GM21528 (cell line): ENCODE data around the gene ESM1.
"Not testable (repeated sequence)": the region's sequence is repeated elsewhere in the genome, so short reads cannot be mapped to it uniquely, and the experiment has no call there.

Experiments used
- ATAC-seq: cut with Tn5 transposase; IDR thresholded peaks from one replicate; pipeline ENCODE4 v1.9.1; 2021; ENCODE audit warnings: mild to moderate bottlenecking, moderate library complexity; ENCODE audit not compliant: unreplicated experiment, low FRiP score

ESM1 gene, protein sequence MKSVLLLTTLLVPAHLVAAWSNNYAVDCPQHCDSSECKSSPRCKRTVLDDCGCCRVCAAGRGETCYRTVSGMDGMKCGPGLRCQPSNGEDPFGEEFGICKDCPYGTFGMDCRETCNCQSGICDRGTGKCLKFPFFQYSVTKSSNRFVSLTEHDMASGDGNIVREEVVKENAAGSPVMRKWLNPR

DNA sequence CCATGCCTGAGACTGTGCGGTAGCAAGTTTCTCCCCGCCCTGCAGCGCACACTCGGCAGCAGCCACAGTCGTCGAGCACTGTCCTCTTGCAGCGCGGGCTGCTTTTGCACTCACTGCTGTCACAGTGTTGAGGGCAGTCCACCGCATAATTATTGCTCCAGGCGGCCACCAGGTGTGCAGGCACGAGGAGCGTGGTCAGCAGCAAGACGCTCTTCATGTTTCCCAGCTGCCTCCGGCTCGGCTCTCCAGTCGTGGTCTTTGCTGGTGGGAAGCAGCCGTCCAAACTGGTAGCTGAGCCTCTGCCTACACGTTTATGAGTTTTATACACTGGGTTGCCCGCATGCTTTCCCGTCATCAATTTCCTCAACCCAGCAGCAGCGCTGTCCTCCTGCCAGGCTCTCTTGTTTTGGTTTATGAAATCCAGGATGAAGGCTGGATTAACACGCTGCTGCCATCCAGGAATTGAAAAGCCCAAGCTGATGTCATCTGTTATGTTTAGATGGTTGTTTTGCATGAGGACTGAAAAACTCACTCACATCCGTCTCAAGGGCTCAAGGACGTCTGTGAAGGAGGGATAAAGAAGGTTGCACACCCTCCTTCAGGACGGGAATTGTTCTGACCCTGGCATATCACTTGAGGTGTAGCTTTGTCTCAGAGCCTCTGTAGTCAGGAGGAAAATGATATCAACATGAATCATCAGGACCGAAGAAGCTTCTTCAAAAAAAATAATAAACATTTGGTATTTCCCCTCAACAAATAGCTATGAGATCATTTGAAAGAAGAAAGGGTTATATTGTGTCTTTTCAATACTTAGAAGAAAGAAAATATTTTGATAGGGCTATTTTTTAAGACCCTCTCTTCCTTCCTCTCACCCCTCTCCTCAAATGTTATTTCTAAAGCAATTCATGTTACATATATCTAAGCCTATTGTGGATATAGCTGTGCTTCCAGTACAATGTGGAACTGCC, at the start of gene ESM1:
Gene ESM1, minus strand, starts transcription at position 293 of the 968 bp plus-strand sequence. Its CDS starts 76 bp downstream, at position 217.
- no peak for ATAC-seq

DNA sequence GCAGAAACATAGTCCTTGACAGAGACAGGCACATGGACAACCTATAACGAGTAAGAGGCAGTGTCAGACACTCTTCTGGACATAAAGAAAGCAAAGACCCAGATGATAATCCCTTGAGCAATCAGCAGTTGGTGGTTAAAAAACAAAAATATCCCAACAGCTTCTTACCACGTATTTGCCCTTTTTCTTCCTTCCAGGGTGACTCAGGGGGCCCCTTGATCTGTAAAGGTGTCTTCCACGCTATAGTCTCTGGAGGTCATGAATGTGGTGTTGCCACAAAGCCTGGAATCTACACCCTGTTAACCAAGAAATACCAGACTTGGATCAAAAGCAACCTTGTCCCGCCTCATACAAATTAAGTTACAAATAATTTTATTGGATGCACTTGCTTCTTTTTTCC, 48.2 kb upstream of the ESM1 start:
- ATAC-seq = no peak

DNA sequence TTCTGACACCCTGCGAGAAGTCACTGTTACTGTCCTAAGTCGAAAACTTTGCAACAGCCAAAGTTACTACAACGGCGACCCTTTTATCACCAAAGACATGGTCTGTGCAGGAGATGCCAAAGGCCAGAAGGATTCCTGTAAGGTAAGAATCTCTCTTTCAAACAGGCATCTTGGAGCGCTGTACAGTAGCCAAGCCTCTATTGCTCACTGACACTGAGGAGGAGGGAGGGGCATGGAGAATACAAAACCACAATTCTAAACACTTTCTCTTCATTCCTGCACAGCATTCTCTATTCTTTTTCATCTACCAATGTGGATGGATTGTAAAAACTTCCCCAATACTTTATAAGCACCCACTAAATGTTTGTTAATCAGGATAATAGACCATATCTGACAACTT, 46.1 kb upstream of the ESM1 start:
- ATAC-seq = no peak

DNA sequence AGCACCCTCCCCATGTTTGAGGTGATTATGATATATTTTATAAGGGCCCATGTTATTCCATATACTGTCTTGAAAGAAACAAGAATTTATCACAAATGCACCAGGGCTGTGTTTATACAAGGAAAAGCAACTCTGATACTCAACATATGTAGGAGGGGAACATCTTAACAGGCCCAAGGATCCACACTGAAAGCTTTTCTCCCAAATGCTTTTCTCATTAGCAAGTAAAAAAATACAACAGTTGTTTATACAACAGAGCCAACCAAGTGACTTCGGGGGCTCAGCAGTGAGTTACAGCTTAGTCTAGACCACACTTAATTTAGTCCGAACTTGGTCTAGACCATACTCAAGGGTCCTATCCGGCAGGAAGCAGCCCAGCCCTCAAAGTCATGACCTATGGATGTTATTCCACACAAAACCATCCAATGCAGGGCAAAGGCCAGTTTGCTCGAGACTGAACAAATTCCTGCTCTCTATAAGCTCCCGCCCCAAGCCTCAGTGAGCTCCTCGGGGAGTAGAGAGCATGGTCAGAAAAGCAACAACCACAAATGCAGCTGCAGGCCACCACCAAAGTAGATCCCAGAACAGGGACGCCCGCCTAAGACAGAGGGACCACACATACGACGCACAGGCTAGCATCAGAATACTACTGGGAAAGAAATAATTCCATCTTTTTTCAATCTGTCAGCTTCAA, 45.4 kb upstream of the ESM1 start:
- no peak for ATAC-seq

DNA sequence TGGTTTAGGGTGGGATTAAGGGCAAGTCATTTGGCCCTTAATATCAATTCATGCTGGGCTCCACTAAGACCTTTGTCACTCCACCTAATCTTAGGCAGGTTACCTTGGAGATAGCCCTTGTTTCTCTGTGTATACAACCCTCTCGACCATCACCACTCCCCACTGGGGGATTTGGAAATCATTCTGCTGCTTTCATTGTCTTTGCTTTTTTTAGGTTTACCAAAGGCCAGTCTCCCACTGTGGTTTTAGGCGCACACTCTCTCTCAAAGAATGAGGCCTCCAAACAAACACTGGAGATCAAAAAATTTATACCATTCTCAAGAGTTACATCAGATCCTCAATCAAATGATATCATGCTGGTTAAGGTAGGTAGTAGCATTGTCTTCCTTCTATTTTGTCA, 44.8 kb upstream of the ESM1 start:
- no peak for ATAC-seq

DNA sequence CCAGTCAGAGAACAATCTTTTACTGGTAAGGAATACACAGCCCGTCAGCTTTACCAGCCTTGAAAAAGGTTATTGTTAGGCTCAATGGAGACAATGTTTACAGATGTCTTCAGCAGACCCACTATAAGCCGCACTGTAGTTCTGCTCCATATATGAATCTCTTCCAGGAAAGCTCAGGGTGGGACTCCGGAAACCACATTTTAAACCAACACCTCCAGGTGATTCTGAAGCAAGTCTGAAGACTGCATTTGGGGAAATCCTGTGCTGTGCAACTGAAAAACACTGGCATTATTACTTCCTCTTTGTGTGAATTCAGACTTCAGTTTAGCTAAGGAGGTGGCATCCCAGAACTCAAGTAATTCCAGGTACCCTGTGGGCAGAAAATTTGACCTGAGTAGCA, 42.2 kb upstream of the ESM1 start:
- no peak for ATAC-seq

DNA sequence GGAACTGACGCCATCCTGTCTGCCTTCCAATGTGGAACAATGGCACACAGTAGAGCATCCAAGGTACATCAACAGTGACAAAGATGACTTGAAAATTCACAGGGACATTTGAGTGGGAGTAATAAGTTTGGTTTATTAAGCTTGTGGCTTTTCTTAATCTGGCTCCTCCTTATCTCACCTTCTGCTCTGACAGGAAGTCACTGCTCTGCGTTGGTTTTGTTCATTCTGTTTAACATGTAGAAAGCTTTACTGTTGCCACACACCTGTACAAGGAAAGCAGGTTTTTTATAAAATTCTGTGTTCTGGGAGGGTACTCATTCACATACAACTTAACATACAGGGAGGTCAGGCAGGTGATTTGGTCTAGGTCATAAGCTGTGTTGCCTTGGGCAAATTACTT, 37.1 kb upstream of the ESM1 start:
- no peak for ATAC-seq

DNA sequence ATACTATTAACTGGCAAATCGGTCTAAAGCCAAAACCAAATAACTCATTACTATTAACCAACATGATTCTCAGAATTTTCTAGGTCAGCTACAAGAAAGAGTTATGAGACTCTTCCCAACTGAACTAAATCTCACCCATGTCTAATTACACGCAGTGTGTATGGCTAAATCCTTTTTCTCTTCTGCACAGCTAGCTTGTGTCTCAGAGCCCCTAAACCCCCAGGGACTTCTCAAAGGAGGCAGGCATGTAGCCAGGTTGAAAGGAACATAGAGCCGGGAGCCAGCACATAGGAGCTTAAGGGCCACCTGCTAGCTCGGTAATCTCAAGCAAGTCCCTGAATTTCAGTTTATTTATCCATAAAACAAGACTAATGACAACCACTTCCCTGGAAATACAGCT, 36.4 kb upstream of the ESM1 start:
- no peak for ATAC-seq

DNA sequence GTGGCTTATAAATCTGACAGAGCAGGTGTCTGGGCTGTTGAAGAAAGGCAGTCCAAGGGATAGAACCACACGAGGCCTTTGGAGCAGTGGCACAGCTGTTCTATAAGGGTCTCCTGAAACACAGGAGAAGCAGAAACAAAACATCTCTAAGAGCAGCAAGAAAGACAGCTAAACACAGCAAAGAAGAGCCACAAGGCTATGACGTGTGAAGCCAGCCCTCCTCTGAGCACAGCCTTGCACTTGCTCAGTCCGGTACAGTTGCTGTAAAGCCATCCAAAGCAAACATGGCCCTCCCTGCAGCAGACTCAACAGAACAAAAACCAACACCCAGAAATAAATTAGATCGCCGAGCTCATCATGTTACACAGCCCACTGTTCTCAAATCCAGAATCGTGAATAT, 36.0 kb upstream of the ESM1 start:
- ATAC-seq = no peak

DNA sequence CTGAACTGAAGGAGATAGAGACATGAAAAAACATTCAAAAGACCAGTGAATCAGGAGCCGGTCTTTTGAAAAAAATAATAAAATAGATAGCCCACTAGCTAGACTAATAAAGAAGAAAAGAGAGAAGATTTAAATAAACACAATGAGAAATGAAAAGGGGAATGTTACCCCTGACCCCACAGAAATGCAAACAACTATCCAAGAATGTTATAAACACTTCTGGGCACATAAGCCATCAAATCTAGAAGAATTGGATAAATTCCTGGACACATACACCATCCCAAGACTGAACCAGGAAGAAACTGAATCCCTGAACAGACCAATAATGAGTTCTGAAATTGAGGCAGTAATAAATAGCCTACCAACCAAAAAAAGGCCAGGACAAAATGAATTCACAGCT, 24.8 kb upstream of the ESM1 start:
- ATAC-seq = not testable (repeated sequence)

DNA sequence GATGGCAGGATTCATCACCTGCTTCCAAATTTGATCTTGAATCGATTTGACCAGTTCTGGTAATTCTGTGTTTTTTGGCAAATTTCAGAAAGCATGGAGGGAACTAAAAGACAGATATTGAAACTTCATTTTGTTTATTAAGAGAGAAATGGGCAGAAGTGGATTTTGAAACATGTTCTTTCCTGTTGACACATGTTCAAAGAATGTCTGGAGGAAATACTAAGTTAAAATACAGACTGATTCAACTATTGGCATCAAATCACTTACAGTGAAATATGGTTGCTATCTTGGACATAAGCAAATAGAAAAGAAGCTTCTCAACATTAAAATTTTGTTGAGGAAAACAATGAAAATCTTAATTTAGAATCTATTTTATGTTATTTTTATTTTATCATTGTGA, 19.3 kb upstream of the ESM1 start:
- no peak for ATAC-seq

DNA sequence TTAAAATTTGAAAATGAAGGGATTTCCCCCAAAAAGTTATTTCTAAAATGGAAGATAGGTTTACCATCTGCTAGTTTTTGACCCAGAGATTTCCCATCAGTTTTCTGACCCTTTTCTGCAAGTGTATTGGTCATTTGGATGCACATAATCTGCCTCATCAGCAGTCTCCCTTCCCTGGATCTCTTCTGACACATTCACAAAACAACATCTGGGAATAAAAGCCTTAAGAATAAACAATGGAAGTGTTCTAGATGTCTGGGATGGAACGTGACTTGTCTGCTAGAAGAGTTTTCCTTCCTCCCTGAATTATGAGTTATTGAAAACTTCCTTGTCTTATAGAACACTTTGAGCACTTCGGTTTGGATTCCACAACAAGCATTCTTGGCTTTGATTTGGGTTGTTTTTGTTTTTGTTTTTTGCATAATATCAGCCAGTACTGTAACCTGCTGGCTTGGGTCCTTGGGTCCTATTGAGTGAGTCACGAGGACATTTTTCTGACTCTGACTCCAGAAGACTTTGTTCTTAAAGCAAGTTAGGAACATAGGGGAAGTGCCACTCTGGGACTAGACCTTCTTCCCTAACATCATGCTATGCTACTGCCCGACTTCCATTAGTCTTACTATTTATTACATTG, 18.2 kb upstream of the ESM1 start:
- ATAC-seq = no peak

DNA sequence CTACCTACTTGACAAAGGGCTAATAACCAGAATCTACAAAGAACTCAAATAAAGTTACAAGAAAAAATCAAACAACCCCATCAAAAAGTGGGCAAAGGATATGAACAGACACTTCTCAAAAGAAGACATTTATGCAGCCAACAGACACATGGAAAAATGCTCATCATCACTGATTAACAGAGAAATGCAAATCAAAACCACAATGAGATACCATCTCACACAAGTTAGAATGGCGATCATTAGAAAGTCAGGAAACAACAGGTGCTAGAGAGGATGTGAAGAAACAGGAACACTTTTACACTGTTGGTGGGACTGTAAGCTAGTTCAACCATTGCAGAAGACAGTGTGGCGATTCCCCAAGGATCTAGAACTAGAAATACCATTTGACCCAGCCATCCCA, 16.8 kb upstream of the ESM1 start:
- ATAC-seq = not testable (repeated sequence)

DNA sequence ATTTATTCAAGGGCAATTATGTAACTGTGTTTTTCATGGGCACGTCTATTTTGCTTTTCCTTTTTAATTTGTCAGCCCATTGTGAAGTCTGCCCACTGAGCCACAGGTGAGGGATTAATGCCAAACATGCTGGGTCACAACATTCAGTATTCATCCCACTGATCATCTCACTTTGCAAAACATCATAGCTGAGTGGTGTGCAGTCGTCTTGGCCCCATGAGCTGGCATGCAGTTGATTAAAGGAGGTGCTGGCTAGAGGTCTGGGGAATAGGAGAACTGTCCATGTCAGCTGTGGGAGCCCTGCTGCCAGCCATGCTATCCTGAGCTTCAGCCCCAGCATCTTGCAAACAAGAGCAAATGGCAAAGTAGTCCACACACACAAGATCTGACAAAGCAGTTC, 11.7 kb upstream of the ESM1 start:
- no peak for ATAC-seq

DNA sequence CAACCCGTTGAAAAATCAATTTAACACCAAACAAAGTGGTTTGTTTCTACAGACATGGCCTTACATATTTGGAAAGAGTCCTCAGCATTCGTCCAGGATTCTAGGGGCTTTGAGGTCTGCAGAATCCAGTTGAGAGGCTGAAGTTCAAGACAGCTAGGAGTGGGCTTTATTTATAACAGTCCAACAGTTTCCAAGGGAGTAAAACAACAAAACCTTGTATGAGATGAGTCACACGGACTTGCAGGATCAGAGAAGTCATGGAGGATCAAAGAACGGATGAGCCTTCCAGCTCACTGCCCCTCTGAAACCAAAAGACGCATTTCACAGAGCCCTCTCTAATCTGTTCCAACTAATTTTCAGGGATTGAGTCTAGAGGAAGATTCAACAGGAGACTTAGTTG, 11.1 kb upstream of the ESM1 start:
- ATAC-seq = no peak

DNA sequence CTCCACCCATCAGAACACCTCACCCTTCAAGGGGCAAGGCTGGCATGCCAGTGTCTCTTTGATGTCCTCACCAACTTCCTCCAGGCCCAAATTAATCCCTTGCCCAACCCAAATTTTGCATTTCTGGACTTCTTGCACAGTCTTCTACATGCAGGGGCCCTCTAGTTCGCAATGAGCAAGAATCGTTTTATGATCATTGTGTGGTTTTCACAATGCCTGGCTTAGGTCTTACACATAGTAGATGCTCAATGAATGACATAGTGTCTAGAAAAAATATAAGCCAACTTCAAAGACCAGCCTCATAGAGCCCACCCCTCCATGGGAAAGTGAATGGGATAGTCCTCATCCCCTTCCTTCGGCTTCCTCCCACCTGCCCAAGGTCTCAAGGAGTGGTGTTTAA, 9.8 kb upstream of the ESM1 start:
- ATAC-seq = no peak

DNA sequence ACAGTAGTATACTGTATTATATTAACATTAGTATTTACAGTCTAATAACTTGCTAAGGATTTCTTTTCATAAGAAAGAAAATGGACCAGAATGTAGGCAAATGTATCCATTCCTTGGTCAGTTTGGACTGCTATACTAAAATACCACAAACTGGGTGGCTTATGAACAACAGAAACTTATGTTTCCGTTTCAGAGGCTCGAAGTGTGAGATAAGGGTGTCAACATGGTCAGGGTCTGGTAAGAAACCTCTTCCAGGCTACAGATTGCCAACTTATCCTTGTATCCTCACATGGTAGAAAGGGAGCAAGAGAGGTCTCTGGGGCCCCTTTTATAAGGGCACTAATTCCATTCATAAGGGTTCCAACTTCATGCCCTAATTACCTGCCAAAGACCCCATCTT, 9.2 kb upstream of the ESM1 start:
- no peak for ATAC-seq

DNA sequence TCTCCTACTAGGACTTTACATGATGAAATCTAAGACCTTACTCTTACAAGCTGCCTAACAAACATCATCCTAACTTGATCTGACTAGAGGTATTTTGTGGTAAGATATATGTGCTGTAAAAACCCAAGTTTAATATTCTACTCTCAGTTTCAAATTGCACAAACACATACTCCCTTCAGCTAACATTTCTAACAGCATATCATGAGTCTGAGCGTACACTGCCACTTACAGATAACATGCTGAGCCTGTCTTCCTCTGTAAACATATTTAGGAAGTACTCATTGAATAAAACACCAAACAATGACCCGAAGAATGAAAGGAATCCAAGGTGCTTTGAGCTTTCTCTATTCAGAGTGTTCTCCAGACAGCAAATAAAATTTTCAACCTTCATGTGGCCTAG, 7.9 kb upstream of the ESM1 start:
- ATAC-seq = no peak

DNA sequence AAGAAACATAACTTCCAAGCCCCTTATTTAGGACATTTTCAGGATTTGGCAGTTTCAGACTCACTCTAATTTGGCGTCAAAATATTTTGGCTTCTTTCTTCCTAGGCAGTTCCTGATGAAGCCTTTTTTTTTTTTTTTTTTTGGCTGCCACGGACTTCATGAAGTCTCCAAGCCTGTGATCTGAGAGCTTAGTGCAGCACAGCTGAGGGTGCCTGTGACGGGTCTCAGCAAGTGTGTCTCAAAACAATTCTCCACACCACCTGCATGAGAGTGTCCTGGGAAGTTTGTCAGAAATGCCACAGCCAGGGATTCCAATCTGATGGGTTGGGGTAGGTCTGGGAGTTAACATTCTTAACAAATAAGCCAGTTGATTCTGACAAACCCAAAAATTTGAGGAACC, 6.0 kb upstream of the ESM1 start:
- no peak for ATAC-seq

DNA sequence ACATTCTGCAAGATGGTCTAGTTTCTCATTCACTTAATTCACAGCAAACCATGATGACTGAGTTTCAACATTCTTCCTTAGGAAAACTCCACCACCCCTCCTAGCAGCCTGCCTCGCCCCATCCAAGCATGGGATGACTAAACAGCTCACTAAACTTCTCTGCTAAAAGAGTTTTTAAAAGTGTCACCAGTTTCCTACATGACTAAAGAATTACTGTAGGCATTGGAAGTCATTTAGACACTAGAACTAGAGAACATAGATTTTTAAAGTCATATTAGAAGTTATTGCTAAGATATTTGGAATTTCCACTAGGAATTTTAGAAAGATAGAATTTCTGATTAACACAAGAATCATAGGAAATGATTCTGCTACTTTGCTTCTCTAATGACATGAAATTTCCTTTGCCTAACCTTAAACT, 5.5 kb upstream of the ESM1 start:
- ATAC-seq = no peak

DNA sequence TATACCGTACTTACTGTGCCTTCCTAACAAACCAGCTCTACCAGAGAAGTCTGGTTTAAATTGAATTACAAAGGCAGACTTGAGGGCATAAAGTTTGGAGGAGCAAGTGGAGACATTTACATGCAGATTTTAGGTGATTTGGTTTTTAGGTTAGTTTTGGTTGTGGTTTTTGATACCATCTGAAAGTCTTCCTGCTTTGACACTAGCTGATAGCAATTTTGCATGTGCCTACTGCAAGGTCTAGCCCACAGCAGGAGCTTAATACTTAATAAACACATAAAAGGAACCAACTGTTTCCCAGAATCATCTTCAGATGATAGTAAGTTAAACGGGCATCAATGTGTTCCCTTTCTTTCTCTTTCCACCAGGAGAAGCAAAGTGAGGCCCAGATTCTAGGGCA, 3.4 kb upstream of the ESM1 start:
- ATAC-seq = no peak
